ENCODE measurements around the gene SKOR2.

DNA sequence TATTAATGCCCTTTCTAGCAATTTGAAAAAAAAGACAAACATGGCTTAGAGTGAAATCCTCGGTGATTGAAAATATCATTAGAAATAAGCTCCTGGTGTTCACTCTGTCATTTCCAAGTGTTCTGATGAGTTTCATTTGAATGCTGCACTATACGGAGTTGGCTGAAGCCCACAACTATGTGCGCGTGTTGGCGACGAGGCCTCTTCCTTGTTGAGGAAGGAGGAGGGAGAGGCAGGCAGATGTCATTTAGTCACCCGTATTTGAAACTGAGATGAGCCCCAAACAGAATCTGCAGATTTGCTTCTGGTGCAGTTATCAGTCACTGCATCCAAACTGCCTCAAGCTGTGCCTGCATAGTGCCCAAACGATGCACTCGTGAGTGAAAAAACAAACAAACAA is 23.5 kb upstream of the SKOR2 start:
- TF ChIP-seq, protein P1, sequence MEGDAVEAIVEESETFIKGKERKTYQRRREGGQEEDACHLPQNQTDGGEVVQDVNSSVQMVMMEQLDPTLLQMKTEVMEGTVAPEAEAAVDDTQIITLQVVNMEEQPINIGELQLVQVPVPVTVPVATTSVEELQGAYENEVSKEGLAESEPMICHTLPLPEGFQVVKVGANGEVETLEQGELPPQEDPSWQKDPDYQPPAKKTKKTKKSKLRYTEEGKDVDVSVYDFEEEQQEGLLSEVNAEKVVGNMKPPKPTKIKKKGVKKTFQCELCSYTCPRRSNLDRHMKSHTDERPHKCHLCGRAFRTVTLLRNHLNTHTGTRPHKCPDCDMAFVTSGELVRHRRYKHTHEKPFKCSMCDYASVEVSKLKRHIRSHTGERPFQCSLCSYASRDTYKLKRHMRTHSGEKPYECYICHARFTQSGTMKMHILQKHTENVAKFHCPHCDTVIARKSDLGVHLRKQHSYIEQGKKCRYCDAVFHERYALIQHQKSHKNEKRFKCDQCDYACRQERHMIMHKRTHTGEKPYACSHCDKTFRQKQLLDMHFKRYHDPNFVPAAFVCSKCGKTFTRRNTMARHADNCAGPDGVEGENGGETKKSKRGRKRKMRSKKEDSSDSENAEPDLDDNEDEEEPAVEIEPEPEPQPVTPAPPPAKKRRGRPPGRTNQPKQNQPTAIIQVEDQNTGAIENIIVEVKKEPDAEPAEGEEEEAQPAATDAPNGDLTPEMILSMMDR (IDR thresholded peaks at IDR 0.05; ENCODE audit: low read depth, low read length): no peak
- no peak for TF ChIP-seq EZH2phosphoT487 (IDR thresholded peaks at IDR 0.05; ENCODE audit: low read depth)
